ENCODE results near the gene SNX3.

DNA sequence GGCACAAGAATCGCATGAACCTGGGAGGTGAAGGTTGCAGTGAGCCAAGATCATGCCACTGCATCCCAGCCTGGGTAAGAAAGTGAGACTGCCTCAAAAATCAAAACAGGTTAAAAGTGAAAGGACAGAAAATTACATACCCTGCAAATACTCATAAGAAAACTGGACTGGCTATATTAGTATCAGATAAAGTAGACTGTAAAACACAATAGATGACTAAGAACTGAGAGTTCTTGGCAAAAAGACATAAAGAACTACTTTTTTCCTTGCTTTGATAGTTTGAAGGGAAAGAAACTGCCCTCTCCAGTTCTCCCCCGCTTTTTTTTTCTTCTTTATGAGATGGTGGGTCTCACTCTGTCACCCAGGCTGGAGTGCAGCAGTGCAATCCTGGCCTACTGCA lies 17.0 kb downstream of the SNX3 start:
- TF ChIP-seq POLR2A (IDR thresholded peaks at IDR 0.05) = no peak
- TF ChIP-seq, protein P1, sequence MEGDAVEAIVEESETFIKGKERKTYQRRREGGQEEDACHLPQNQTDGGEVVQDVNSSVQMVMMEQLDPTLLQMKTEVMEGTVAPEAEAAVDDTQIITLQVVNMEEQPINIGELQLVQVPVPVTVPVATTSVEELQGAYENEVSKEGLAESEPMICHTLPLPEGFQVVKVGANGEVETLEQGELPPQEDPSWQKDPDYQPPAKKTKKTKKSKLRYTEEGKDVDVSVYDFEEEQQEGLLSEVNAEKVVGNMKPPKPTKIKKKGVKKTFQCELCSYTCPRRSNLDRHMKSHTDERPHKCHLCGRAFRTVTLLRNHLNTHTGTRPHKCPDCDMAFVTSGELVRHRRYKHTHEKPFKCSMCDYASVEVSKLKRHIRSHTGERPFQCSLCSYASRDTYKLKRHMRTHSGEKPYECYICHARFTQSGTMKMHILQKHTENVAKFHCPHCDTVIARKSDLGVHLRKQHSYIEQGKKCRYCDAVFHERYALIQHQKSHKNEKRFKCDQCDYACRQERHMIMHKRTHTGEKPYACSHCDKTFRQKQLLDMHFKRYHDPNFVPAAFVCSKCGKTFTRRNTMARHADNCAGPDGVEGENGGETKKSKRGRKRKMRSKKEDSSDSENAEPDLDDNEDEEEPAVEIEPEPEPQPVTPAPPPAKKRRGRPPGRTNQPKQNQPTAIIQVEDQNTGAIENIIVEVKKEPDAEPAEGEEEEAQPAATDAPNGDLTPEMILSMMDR (IDR thresholded peaks at IDR 0.05) = no peak
